Right lobe of liver (tissue), 6 donors: Measurements from ENCODE around the gene DSCAM. TPM values are rescaled to one million over a fixed set of nuclear protein-coding genes. Genes with fewer than 3 reads are reported as not detected.
"Not testable (repeated sequence)": the region's sequence is repeated elsewhere in the genome, so short reads cannot be mapped to it uniquely, and the experiment has no call there.

Experiments
- ATAC-seq, 4 donors: fragments of 200-7000 bp; cut with Tn5 transposase; one replicate each; pipeline ENCODE4 v1.9.1; 2020; ENCODE audit warnings: mild to moderate bottlenecking in 4 of 4, moderate library complexity in 4 of 4
- DNase-seq, 3 donors: peaks; one replicate each; pipeline ENCODE4 v3.0.0-alpha.2; 2020
- H3K27ac ChIP-seq, 3 donors: fragments of 200-600 bp; one replicate each; pipeline ENCODE4 v1.8.0; 2022
- H3K27me3 ChIP-seq, 2 donors: fragments of 200-600 bp; one replicate each; pipeline ENCODE4 v1.8.0; 2022
- H3K36me3 ChIP-seq, 4 donors: fragments of 200-600 bp; sonication (generic) in 1 of 4; one replicate each; pipeline versions ENCODE4 v1.5.1 to v1.8.0; 2017 to 2022; ENCODE audit warnings: control low read depth in 1 of 4
- H3K4me1 ChIP-seq, 4 donors: fragments of 200-600 bp; sonication (generic) in 1 of 4; one replicate each; pipeline versions ENCODE4 v1.5.1 to v1.8.0; 2017 to 2022; ENCODE audit warnings: control low read depth in 1 of 4
- H3K4me3 ChIP-seq, 3 donors: fragments of 200-600 bp; one replicate each; pipeline ENCODE4 v1.8.0; 2022
- H3K9me3 ChIP-seq, 4 donors: fragments of 200-600 bp; sonication (generic) in 1 of 4; one replicate each; pipeline versions ENCODE4 v1.5.1 to v1.8.0; 2017 to 2022; ENCODE audit warnings: control low read depth in 1 of 4
- CTCF ChIP-seq, 4 donors: fragments of 200-600 bp in 3 of 4; fragments of 450-650 bp in 1 of 4; IDR thresholded peaks; one replicate each; pipeline versions ENCODE4 v1.5.1 to v1.8.0; 2016 to 2022; ENCODE audit warnings: antibody characterized with exemption in 4 of 4, mild to moderate bottlenecking in 2 of 4
- POLR2A ChIP-seq: fragments of 450-650 bp; IDR thresholded peaks from one replicate; pipeline ENCODE4 v1.6.1; 2017; ENCODE audit warnings: antibody characterized with exemption, mild to moderate bottlenecking
- WGBS: methylation state at CpG from one replicate; pipeline ENCODE4 v1.1.6; 2018; ENCODE audit warnings: low coverage, low lambda C conversion rate; ENCODE audit not compliant: insufficient coverage; ENCODE audit errors: missing lambda C conversion rate; 5-methylcytosine and 5-hydroxymethylcytosine counted together
- intact Hi-C, 2 donors: fragments of 100-400 bp; cut with DNase I; formaldehyde crosslinking; loops; one replicate each; pipeline versions ENCODE4 v1.11.2 to v1.14.1; 2022
- total RNA-seq, 6 experiments: library from RNA; depleted of rRNA in 2 of 6; stranded (reverse); fragments of >200 nt in 2 of 6; fragmentation: NEBNext Ultra II Directional in 3 of 6; extraction: Animal tissue kit (Norgen Biotek cat#: 25700) in 3 of 6; gene quantifications; one replicate each; pipeline versions ENCODE4 v1.1.0 to v1.2.4, GENCODE V29; 2016 to 2023
- donor health status: DM: no; HTN: yes; CAD: no.
- donor health status: DM: no; HTN: no; CAD: no.
- donor health status: DM: no; HTN: no; CAD: no.
- donor health status: DM: no; HTN: yes; CAD: no.
- donor health status: DM: no; HTN: yes; CAD: no.

Gene DSCAM
- total RNA-seq, 6 experiments from 2014 or later: 0.04 to 0.16 (median 0.06) TPM; not detected in 2

- H3K4me3 ChIP-seq: no peak overlapping the region
- no peak overlapping the region for H3K27ac ChIP-seq
- no peaks in the 10 kb centered on the region for H3K9me3 ChIP-seq
- intact Hi-C loops: no loop called here
- 45% methylated on average over 3 of the region's 3 CpGs for WGBS
- TF ChIP-seq POLR2A (no peak), CTCF (IDR thresholded peaks at IDR 0.05) (no peak)
- DNase-seq (no peak), ATAC-seq (no peak)
- no peaks in the 10 kb centered on the region for H3K4me1 ChIP-seq
- no peaks in the 10 kb centered on the region for H3K36me3 ChIP-seq
- no peaks in the 10 kb centered on the region for H3K27me3 ChIP-seq
Measured at GRCh38 chr21:40453183-40453582, 393.8 kb downstream of the DSCAM start.

DNA sequence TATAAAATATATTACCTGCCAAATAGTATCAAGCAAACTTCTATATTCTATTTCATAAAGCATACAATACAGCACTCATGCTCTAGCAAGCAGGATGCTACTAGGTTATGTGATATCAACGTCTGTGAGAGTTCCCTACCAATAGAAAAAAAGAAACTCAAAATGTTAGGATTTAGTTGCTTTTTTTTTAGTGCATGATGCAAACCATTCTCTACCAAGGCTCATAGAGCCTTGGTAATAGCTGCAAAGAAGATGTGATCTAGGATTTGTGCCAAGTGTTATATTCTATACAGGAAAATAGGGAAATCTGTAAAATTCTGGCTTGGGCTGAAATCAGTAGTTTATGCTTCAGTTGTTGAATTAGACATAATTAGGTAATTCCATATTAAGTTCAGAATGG is 394.4 kb downstream of the DSCAM start:
- Histone ChIP-seq H3K36me3 (no peaks in the 10 kb centered on the region), H3K4me1 (no peaks in the 10 kb centered on the region), H3K4me3 (no peak overlapping the region), H3K27ac (no peak overlapping the region), H3K9me3 (no peaks in the 10 kb centered on the region), H3K27me3 (no peaks in the 10 kb centered on the region)
- DNase-seq (no peak), ATAC-seq (no peak)
- TF ChIP-seq POLR2A: no peak
- no peak for TF ChIP-seq CTCF (IDR thresholded peaks at IDR 0.05)
- 17% methylated on average over 1 of the region's 1 CpG for WGBS
- intact Hi-C loops: no loop called here

DNA sequence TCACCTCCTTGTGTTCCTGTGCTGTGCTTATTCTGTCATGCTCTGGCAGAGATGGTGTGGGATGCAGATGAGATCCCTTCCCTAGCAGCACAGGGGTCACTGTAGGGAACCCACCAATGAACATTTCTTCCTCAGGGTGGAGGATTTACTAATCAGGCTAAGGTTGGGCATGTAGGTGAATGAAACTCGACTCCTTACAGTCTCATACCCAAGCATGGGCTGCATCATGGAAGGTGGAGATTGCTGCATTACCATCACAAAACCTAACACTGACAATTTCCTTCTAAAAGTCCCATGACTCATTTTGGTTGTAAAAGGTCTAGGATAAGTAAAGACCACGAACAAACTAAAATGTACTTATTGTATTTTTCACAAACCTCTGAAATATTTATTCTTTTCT is 399.9 kb downstream of the DSCAM start:
- no peak overlapping the region for H3K4me3 ChIP-seq
- no peak overlapping the region for H3K27ac ChIP-seq
- no peak for TF ChIP-seq POLR2A
- no peak for TF ChIP-seq CTCF (IDR thresholded peaks at IDR 0.05)
- H3K4me1 ChIP-seq: no peaks in the 10 kb centered on the region
- no peaks in the 10 kb centered on the region for H3K36me3 ChIP-seq
- 29% methylated on average over 2 of the region's 2 CpGs for WGBS
- ATAC-seq (no peak), DNase-seq (no peak)
- no peaks in the 10 kb centered on the region for H3K27me3 ChIP-seq
- intact Hi-C loops: no loop called here
- H3K9me3 ChIP-seq: no peaks in the 10 kb centered on the region

- Histone ChIP-seq H3K4me3 (no peak overlapping the region), H3K27ac (no peak overlapping the region), H3K27me3 (no peaks in the 10 kb centered on the region), H3K36me3 (no peaks in the 10 kb centered on the region), H3K9me3 (no peaks in the 10 kb centered on the region), H3K4me1 (no peaks in the 10 kb centered on the region)
- DNase-seq: no peak
- no peak for ATAC-seq
- TF ChIP-seq POLR2A (no peak), CTCF (IDR thresholded peaks at IDR 0.05) (no peak)
- intact Hi-C loops: no loop called here
- WGBS: 40% methylated on average over 2 of the region's 2 CpGs
Measured at GRCh38 chr21:40445349-40445921, 401.5 kb downstream of the DSCAM start.

DNA sequence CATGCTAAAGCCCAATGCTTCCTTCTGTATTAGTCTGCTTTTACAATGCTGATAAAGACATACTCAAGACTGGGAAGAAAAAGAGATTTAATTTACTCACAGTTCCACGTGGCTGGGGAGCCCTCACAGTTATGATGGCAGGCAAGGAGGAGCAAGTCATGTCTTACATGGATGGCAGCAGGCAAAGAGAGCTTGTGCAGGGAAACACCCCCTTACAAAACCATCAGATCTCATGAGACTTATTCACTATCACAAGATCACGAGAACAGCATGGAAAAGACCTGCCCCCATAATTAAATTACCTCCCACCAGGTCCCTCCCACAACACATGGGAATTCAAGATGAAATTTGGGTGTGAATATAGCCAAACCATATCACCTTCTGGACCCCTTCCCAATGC is 407.4 kb downstream of the DSCAM start:
- H3K4me3 ChIP-seq, DNase-seq, H3K36me3 ChIP-seq, ATAC-seq, H3K9me3 ChIP-seq, H3K27me3 ChIP-seq, H3K4me1 ChIP-seq, H3K27ac ChIP-seq, intact Hi-C loops: not testable (repeated sequence)
- WGBS: 4% methylated on average over 2 of the region's 2 CpGs
